ENCODE measurements around the gene SMYD5.

DNA sequence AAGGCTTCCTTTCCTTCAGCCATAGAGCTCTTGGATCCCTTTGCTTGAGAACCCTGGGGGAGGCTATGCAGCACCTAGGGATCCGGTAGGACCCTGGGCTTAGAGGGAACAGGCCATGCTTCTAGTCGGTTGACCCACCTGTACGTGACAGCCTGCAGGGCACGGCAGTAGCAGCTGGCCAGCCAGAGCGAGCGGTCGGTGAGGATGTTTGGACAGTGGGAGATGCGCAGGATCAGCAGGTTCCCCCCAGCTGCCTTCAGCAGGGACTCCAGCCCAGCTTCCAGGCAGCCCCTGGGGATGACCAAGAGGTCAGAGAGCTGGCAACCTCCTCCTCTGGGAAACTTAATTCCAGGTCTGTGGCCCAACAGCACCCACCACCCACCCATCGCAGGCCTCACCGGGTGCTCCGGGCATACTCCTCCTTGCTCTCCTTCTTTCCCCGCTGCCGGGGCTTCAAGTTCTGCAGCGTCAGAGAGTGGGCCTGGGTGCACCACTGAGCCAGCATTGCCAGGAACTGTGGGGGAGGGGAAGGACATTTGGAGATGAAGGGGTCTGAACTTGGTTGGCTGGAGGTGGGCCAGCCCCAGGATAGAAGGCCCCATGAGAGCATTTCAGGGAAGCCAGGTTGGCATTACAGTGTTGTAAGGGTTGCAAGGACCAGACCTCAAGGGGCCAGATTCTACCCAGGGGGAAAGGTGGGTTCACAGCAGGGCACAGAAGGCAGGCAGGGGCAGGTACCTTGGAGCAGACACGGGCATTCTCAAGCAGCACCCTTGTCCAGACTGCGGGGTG is 49.7 kb downstream of the SMYD5 start:
- TF ChIP-seq POLR2A (IDR thresholded peaks at IDR 0.05), result no peak
- TF ChIP-seq, protein P1, sequence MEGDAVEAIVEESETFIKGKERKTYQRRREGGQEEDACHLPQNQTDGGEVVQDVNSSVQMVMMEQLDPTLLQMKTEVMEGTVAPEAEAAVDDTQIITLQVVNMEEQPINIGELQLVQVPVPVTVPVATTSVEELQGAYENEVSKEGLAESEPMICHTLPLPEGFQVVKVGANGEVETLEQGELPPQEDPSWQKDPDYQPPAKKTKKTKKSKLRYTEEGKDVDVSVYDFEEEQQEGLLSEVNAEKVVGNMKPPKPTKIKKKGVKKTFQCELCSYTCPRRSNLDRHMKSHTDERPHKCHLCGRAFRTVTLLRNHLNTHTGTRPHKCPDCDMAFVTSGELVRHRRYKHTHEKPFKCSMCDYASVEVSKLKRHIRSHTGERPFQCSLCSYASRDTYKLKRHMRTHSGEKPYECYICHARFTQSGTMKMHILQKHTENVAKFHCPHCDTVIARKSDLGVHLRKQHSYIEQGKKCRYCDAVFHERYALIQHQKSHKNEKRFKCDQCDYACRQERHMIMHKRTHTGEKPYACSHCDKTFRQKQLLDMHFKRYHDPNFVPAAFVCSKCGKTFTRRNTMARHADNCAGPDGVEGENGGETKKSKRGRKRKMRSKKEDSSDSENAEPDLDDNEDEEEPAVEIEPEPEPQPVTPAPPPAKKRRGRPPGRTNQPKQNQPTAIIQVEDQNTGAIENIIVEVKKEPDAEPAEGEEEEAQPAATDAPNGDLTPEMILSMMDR (IDR thresholded peaks at IDR 0.05), result no peak

All from breast epithelium (tissue), 3 donors.